Nephron (organoid): Measurements from ENCODE around the gene BRICD5.

Experiments used
- H3K27ac Mint-ChIP-seq, 3 experiments: 2 replicates each; pipeline ENCODE4 v1.8.0; 2020; ENCODE audit warnings: mixed read lengths in 3 of 3, mild to moderate bottlenecking in 2 of 3, moderate library complexity in 1 of 3
- H3K27me3 Mint-ChIP-seq: 2 replicates; pipeline ENCODE4 v1.8.0; 2021; ENCODE audit warnings: low read depth, mild to moderate bottlenecking, moderate library complexity, mixed read lengths
- H3K36me3 Mint-ChIP-seq: 2 replicates; pipeline ENCODE4 v1.8.0; 2020; ENCODE audit warnings: low read depth, mixed read lengths
- H3K4me1 Mint-ChIP-seq: 2 replicates; pipeline ENCODE4 v1.8.0; 2020; ENCODE audit warnings: mixed read lengths
- H3K4me3 Mint-ChIP-seq, 3 experiments: 2 replicates each; pipeline ENCODE4 v1.8.0; 2020; ENCODE audit warnings: mild to moderate bottlenecking in 3 of 3, mixed read lengths in 3 of 3, moderate library complexity in 2 of 3
- H3K9me3 Mint-ChIP-seq: 2 replicates; pipeline ENCODE4 v1.8.0; 2020; ENCODE audit warnings: mixed read lengths
- TF ChIP-seq, protein P1 (sequence below), 3 experiments: fragments of 200-600 bp; sonication (generic); IDR thresholded peaks; one replicate each; pipeline ENCODE4 v1.5.0; 2021; ENCODE audit warnings: antibody characterized with exemption in 3 of 3; ENCODE audit not compliant: unreplicated experiment in 3 of 3

Gene BRICD5

DNA sequence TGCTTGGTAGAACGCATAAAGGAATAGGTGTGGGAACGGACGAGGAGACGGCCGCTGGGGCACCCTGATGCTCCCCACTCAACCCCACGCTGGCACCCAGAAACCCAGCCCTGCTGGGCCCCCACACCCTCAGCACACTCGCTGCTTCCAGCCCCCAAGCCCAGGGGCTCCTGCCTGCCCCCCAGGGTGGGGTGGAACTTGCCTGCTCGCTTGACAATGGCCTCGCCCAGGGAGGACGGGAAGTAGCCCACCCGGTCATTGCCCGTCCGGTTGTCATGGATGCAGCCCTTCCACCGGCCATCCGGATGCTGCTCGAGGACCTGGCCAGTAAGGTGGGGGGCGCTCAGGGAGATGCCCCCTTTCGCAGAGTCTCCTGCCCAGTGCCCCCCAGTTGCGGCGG, 24.2 kb downstream of the BRICD5 start:
- Mint-ChIP-seq H3K4me3 (no peak overlapping the region), H3K27me3 (no peaks in the 10 kb centered on the region), H3K36me3 (no peaks in the 10 kb centered on the region), H3K27ac (no peak overlapping the region), H3K9me3 (no peaks in the 10 kb centered on the region), H3K4me1 (no peaks in the 10 kb centered on the region)
- TF ChIP-seq, protein P1, sequence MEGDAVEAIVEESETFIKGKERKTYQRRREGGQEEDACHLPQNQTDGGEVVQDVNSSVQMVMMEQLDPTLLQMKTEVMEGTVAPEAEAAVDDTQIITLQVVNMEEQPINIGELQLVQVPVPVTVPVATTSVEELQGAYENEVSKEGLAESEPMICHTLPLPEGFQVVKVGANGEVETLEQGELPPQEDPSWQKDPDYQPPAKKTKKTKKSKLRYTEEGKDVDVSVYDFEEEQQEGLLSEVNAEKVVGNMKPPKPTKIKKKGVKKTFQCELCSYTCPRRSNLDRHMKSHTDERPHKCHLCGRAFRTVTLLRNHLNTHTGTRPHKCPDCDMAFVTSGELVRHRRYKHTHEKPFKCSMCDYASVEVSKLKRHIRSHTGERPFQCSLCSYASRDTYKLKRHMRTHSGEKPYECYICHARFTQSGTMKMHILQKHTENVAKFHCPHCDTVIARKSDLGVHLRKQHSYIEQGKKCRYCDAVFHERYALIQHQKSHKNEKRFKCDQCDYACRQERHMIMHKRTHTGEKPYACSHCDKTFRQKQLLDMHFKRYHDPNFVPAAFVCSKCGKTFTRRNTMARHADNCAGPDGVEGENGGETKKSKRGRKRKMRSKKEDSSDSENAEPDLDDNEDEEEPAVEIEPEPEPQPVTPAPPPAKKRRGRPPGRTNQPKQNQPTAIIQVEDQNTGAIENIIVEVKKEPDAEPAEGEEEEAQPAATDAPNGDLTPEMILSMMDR (IDR thresholded peaks at IDR 0.05; ENCODE audit: unreplicated experiment in 3 of 3) = no peak

DNA sequence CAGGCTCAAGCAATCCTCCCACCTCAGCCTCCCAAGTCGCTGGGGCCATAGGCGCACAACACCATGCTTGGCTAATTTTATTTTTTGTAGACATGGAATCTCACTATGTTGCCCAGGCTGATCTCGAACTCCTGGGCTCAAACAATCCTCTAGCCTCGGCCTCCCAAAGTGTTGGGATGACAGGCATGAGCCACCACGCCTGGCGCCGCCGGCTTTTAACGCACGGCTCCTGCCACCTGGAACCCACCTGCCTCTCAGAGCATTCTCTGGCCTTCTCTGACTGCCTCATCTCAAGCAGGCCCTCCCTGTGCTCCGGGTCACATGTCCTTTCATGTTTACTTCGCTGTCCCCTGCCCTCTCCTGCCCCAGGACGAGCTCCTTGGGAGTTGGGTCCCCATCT, 24.6 kb downstream of the BRICD5 start:
- H3K4me3 Mint-ChIP-seq = no peak overlapping the region
- H3K36me3 Mint-ChIP-seq = no peaks in the 10 kb centered on the region
- TF ChIP-seq, protein P1 (IDR thresholded peaks at IDR 0.05; ENCODE audit: unreplicated experiment in 3 of 3) = no peak
- H3K9me3 Mint-ChIP-seq = no peaks in the 10 kb centered on the region
- no peak overlapping the region for H3K27ac Mint-ChIP-seq
- H3K4me1 Mint-ChIP-seq = no peaks in the 10 kb centered on the region
- no peaks in the 10 kb centered on the region for H3K27me3 Mint-ChIP-seq

DNA sequence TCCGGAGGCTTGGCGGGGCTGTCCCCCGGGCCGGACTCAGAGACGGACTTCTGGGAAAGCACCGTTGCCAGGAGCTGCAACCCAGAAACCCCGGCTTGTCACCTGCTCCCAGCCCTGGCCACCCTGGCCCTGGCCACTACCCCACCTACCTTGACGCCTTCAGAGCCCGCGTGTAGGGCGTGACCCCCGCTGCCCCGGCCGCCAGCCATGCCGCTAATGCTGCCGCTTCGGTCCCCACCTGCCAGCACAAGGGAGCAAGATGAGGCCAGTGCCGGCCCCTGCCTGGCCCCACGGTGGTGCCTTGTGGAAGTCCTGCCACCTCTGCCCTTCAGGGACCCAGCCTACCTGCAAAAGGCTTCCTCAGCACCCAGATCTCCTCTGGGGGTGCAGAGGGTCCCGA, 25.7 kb downstream of the BRICD5 start:
- TF ChIP-seq, protein P1 (IDR thresholded peaks at IDR 0.05; ENCODE audit: unreplicated experiment in 3 of 3) = no peak
- H3K36me3 Mint-ChIP-seq = no peaks in the 10 kb centered on the region
- H3K4me3 Mint-ChIP-seq = no peak overlapping the region
- H3K9me3 Mint-ChIP-seq = no peaks in the 10 kb centered on the region
- H3K27ac Mint-ChIP-seq = no peak overlapping the region
- H3K4me1 Mint-ChIP-seq = no peaks in the 10 kb centered on the region
- H3K27me3 Mint-ChIP-seq = no peaks in the 10 kb centered on the region

DNA sequence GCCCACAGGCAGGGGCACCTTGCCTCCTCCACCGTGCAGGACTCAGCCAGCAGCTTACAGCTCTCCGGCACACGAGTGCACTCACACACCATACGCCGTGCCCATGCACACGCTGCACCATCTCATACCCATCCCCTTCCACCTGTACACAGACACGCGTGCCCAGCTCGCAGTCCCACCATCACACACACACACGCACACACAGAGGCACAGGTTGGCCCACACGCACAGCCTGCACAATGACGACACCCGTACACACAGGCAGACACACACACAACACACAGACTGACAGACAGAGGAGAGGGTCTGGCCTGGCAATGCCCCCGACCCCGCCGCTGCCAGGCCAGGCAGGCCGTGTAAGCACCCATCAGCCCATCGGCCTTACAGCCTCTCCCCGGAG, 26.3 kb downstream of the BRICD5 start:
- no peaks in the 10 kb centered on the region for H3K36me3 Mint-ChIP-seq
- no peaks in the 10 kb centered on the region for H3K9me3 Mint-ChIP-seq
- H3K4me3 Mint-ChIP-seq = no peak overlapping the region
- H3K27ac Mint-ChIP-seq = no peak overlapping the region
- TF ChIP-seq, protein P1 (IDR thresholded peaks at IDR 0.05; ENCODE audit: unreplicated experiment in 3 of 3) = no peak
- no peaks in the 10 kb centered on the region for H3K27me3 Mint-ChIP-seq
- H3K4me1 Mint-ChIP-seq = no peaks in the 10 kb centered on the region

DNA sequence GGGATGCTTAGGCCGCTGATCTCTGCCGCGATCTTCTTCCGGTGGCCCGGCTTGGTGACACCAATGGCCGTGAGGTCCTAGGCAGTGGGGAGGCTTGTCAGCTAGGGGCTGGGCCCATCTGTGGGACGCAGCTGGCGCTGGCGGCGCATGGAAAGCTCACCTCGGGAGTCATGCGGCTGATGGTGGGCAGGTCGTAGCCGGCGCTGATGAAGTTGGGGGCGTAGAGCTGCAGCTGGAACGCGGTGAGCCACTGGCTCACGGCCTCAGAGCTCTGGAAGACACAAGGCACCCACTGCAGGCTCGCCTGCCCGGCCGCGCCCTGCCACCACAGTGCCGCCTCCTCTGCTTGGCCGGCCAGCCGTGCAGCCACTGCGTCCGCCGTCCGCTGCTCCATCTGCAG, 27.0 kb downstream of the BRICD5 start:
- Mint-ChIP-seq H3K27me3 (no peaks in the 10 kb centered on the region), H3K36me3 (no peaks in the 10 kb centered on the region), H3K4me3 (no peak overlapping the region), H3K9me3 (no peaks in the 10 kb centered on the region), H3K27ac (no peak overlapping the region), H3K4me1 (no peaks in the 10 kb centered on the region)
- TF ChIP-seq, protein P1 (IDR thresholded peaks at IDR 0.05; ENCODE audit: unreplicated experiment in 3 of 3) = no peak

DNA sequence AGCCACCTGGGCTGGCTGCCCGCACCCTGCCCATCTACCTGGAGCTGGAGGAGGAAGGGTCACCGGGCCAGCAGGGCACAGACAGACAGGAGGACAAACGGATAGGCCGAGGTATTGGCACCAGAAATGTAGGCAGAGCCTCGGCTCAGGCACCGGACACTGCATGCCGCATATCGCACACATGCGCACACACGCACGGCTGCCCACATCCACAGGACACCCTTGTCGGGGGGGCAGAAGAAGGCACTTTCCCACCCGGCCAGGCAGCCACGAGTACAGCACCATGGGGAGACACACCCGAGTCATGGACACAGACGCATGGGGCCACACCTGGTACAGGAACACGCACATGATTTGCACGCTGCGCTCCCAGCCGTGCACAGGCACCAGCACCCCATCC, 28.7 kb downstream of the BRICD5 start:
- Mint-ChIP-seq H3K4me3 (no peak overlapping the region), H3K27me3 (no peaks in the 10 kb centered on the region), H3K36me3 (no peaks in the 10 kb centered on the region), H3K9me3 (no peaks in the 10 kb centered on the region), H3K27ac (no peak overlapping the region), H3K4me1 (no peaks in the 10 kb centered on the region)
- TF ChIP-seq, protein P1 (IDR thresholded peaks at IDR 0.05; ENCODE audit: unreplicated experiment in 3 of 3) = no peak
